Brain microvascular endothelial cell (primary cell): Measurements from ENCODE around the gene RTCA.

Experiments used
- DNase-seq: peaks from one replicate; pipeline ENCODE4 v3.0.0-alpha.2; 2020
- H3K27ac ChIP-seq: fragments of 250-450 bp; sonication (Bioruptor Pico); 2 replicates; pipeline ENCODE4 v1.5.1; 2020; ENCODE audit warnings: mild to moderate bottlenecking, moderate library complexity
- H3K27me3 ChIP-seq: fragments of 250-450 bp; sonication (Bioruptor Pico); replicated peaks from 2 replicates; pipeline ENCODE4 v1.5.1; 2020; ENCODE audit warnings: mild to moderate bottlenecking
- H3K36me3 ChIP-seq: fragments of 250-450 bp; sonication (Bioruptor Pico); replicated peaks from 2 replicates; pipeline ENCODE4 v1.5.1; 2020; ENCODE audit warnings: mild to moderate bottlenecking
- H3K4me3 ChIP-seq: 2 replicates; pipeline ENCODE4 v1.5.1; 2011; ENCODE audit warnings: low read depth, mild to moderate bottlenecking, control low read depth, low read length, moderate library complexity
- in situ Hi-C: cut with HindIII; loops from 2 replicates; pipeline ENCODE4 v1.10.0; 2017; ENCODE audit warnings: low sequenced_read_pairs, low pct_ligation_motif_present
- TF ChIP-seq, protein P1 (sequence below): IDR thresholded peaks from 2 replicates; pipeline ENCODE4 v1.5.1; 2011; ENCODE audit warnings: low read depth, mild to moderate bottlenecking, moderate library complexity, low read length, control low read depth, inconsistent platforms; ENCODE audit errors: missing control alignments

The RTCA gene

DNA sequence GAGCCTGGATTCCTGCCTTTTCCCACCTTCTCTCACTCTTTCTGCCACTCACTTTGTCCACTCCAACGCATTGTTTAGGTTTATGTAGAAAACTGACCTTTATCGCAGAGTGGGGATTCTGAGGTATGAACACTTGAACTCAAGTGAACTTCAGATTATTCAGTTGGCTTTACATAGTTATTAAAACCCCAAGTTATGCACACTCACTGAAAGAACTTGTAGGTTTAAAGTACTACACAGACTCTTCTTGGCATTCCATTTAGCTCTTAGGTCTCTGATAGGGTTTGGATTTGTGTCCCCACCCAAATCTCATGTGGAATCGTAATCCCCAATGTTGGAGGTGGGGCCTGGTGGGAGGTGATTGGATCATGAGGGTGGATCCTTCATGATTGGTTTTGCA lies 39.9 kb downstream of the RTCA start:
- in situ Hi-C loops = no loop called here
- no peaks in the 10 kb centered on the region for H3K27me3 ChIP-seq
- no peak overlapping the region for H3K27ac ChIP-seq
- no peak for DNase-seq
- no peak overlapping the region for H3K4me3 ChIP-seq
- no peaks in the 10 kb centered on the region for H3K36me3 ChIP-seq
- TF ChIP-seq, protein P1, sequence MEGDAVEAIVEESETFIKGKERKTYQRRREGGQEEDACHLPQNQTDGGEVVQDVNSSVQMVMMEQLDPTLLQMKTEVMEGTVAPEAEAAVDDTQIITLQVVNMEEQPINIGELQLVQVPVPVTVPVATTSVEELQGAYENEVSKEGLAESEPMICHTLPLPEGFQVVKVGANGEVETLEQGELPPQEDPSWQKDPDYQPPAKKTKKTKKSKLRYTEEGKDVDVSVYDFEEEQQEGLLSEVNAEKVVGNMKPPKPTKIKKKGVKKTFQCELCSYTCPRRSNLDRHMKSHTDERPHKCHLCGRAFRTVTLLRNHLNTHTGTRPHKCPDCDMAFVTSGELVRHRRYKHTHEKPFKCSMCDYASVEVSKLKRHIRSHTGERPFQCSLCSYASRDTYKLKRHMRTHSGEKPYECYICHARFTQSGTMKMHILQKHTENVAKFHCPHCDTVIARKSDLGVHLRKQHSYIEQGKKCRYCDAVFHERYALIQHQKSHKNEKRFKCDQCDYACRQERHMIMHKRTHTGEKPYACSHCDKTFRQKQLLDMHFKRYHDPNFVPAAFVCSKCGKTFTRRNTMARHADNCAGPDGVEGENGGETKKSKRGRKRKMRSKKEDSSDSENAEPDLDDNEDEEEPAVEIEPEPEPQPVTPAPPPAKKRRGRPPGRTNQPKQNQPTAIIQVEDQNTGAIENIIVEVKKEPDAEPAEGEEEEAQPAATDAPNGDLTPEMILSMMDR = no peak

DNA sequence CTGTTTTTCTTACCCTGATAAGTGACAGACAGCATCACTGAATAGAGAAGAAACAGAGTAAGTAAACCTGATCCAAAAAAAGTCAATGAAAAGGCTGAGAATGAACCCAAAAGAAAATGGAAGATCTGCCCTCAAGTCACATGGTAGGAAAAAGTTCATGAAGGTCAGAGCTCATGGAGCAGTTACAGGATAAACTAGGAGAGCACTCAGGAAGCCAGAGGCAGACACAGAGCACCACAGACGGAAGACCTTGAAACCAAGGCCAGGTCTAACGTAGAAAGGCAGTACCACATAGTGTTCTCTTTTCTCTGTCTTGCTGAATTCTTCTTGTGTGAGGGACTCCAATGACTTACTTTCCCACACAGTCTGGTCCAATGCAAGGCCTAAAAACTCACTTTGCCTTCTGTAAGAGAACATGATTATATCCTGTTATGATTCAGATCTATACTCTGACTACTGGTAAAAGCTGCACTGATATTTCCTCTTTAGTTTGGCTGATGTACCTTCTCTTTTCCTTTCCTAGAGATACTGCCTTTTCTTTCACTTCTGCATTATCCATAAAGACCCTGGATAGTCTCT lies 40.8 kb downstream of the RTCA start:
- DNase-seq = no peak
- TF ChIP-seq, protein P1 = no peak
- H3K27me3 ChIP-seq = no peaks in the 10 kb centered on the region
- in situ Hi-C loops = no loop called here
- H3K4me3 ChIP-seq = no peak overlapping the region
- no peaks in the 10 kb centered on the region for H3K36me3 ChIP-seq
- H3K27ac ChIP-seq = no peak overlapping the region

DNA sequence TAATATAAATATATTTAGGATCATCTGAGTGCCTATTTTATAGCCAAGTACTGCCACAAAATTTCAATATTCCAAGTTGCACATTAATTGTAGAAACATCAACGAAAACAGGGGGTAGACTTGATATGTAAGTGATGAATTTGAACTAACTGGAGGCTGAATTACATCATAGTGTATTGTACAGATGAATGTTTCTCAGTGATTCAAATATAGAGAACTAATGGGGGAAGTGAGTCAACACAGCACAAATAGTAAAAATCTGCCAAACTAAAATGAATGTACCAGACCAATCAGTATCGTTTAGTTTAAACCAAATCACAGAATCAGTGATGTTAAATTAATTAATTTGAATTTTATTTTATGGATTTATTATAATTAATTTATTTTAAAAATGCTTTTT lies 42.8 kb downstream of the RTCA start:
- no peak overlapping the region for H3K4me3 ChIP-seq
- DNase-seq = no peak
- in situ Hi-C loops = no loop called here
- no peaks in the 10 kb centered on the region for H3K36me3 ChIP-seq
- H3K27me3 ChIP-seq = no peaks in the 10 kb centered on the region
- TF ChIP-seq, protein P1 = no peak
- H3K27ac ChIP-seq = no peak overlapping the region

DNA sequence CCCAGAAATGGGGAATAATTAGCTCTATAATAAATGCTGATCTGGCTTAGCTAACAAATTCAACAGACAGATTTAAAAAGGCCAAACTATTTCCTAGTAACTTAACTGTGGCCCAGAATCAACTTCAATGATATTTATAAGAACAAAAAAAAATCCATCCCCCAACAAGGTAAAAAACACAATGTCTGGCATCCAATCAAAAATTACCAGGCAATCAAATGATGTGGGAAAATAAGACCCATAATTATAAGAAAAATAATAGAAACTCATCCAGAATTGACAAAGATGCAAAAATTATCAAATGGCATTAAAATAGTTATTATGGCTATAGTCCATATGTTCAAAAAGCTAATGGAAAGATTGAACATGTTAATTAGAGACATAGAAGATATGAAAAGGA lies 43.8 kb downstream of the RTCA start:
- Histone ChIP-seq H3K27ac (no peak overlapping the region), H3K36me3 (no peaks in the 10 kb centered on the region), H3K4me3 (no peak overlapping the region), H3K27me3 (no peaks in the 10 kb centered on the region)
- no peak for DNase-seq
- TF ChIP-seq, protein P1 = no peak
- in situ Hi-C loops = no loop called here

DNA sequence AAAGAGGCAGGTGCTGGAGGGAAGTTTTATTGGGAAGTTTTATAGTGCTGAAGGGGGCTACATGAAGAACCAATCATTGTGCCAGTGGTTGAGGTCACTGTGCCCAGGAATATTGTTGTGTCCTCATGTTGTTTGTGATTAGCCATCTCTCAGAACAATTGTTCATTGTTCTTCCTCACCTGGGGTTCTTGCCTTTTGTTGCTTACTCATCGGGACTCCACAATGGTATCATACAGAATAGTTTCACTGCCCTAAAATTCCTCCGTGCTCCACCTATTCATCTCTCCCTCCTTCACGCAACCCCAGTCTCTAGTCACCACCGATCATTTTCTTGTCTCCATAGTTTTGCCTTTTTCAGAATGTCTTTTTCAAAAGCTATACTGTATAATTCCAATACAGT lies 47.4 kb downstream of the RTCA start:
- Histone ChIP-seq H3K36me3 (no peaks in the 10 kb centered on the region), H3K4me3 (no peak overlapping the region), H3K27me3 (no peaks in the 10 kb centered on the region), H3K27ac (no peak overlapping the region)
- TF ChIP-seq, protein P1 = no peak
- DNase-seq = no peak
- in situ Hi-C loops = no loop called here

DNA sequence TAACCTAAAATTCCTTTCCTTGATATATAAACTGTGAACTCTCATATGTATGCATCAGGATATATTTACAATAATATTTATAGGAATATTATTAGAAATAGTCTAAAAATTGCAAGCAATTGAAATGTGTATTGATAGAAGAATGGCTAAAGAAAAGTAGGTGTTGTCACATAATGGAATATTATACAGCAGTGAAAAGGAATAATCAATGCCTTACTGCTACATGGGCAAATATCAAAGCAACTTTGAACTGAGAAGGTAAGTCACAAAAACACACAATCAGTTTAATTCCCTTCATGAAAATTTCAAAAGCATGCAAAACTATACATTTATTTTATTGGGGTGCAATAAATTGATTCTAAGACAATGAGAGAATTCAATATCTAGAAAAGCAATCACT lies 50.6 kb downstream of the RTCA start:
- DNase-seq = no peak
- in situ Hi-C loops = no loop called here
- no peak overlapping the region for H3K4me3 ChIP-seq
- no peak overlapping the region for H3K27ac ChIP-seq
- no peaks in the 10 kb centered on the region for H3K36me3 ChIP-seq
- no peaks in the 10 kb centered on the region for H3K27me3 ChIP-seq
- TF ChIP-seq, protein P1 = no peak
